Sigmoid colon (tissue), 7 donors: ENCODE data around the gene OPCML. TPM values are rescaled to one million over a fixed set of nuclear protein-coding genes. Genes with fewer than 3 reads are reported as not detected.

Source experiments
- DNase-seq: peaks from one replicate; pipeline ENCODE4 v3.0.0-alpha.2; 2019
- H3K27ac ChIP-seq, 4 donors: fragments of 200-600 bp; sonication (generic); one replicate each; pipeline ENCODE4 v1.5.1; 2016 to 2019; ENCODE audit warnings: mild to moderate bottlenecking in 1 of 4
- H3K27me3 ChIP-seq, 3 donors: fragments of 200-600 bp; sonication (generic); one replicate each; pipeline ENCODE4 v1.5.1; 2019; ENCODE audit warnings: mild to moderate bottlenecking in 1 of 3
- H3K36me3 ChIP-seq, 4 donors: fragments of 200-600 bp; sonication (generic); one replicate each; pipeline ENCODE4 v1.5.1; 2016 to 2019
- H3K4me1 ChIP-seq, 4 donors: fragments of 200-600 bp; sonication (generic); one replicate each; pipeline ENCODE4 v1.5.1; 2017 to 2019
- H3K4me3 ChIP-seq, 4 donors: fragments of 200-600 bp; sonication (generic); one replicate each; pipeline ENCODE4 v1.5.1; 2017 to 2019; ENCODE audit warnings: mild to moderate bottlenecking in 2 of 4, moderate library complexity in 1 of 4
- H3K9me3 ChIP-seq, 4 donors: fragments of 200-600 bp in 3 of 4; sonication (generic) in 3 of 4; one replicate each; pipeline versions ENCODE4 v1.5.1 to v1.6.1; 2013 to 2019
- EP300 ChIP-seq, 4 donors: sonication (generic); formaldehyde crosslinking; IDR thresholded peaks; one replicate each; pipeline ENCODE4 v1.6.1; 2017; ENCODE audit warnings: antibody characterized with exemption in 4 of 4
- POLR2A ChIP-seq, 2 donors: fragments of 450-650 bp; IDR thresholded peaks; one replicate each; pipeline ENCODE4 v1.6.1; 2016; ENCODE audit warnings: antibody characterized with exemption in 2 of 2, mild to moderate bottlenecking in 2 of 2, moderate library complexity in 2 of 2
- POLR2AphosphoS5 ChIP-seq, 4 donors: sonication (generic); formaldehyde crosslinking; IDR thresholded peaks; one replicate each; pipeline ENCODE4 v1.6.1; 2017; ENCODE audit warnings: antibody characterized with exemption in 4 of 4
- WGBS, 2 donors: extraction: QIAGEN DNeasy Blood & Tissue Kit; methylation state at CpG; one replicate each; pipeline ENCODE4 v1.1.7; 2013; 5-methylcytosine and 5-hydroxymethylcytosine counted together
- intact Hi-C: fragments of 100-400 bp; cut with DNase I; formaldehyde crosslinking; loops from one replicate; pipeline ENCODE4 v1.15.1; 2023
- polyA plus RNA-seq, 3 donors: library from polyadenylated mRNA; stranded (reverse); fragments of 200-250 nt; gene quantifications; one replicate each; pipeline ENCODE4 v1.2.3, GENCODE V29; 2013
- total RNA-seq, 4 donors: library from RNA; depleted of rRNA; stranded (reverse); fragments of >200 nt; gene quantifications; one replicate each; pipeline ENCODE4 v1.1.0, GENCODE V29; 2016
- TF ChIP-seq, protein P1 (sequence below), 4 experiments: fragments of 450-650 bp in 3 of 4; fragments of 200-600 bp in 1 of 4; IDR thresholded peaks; one replicate each; pipeline ENCODE4 v1.5.1; 2016 to 2019; ENCODE audit warnings: antibody characterized with exemption in 4 of 4, mild to moderate bottlenecking in 3 of 4, moderate library complexity in 2 of 4
- donor health status: healthy with polysubstance abuse.
- donor health status: Bipolar disorder and iron deficiency.
- donor health status: healthy.

Gene OPCML
- total and polyA plus RNA-seq, 7 donors, result under 0.01 to 0.14 (median 0.03) TPM; not detected in 4

DNA sequence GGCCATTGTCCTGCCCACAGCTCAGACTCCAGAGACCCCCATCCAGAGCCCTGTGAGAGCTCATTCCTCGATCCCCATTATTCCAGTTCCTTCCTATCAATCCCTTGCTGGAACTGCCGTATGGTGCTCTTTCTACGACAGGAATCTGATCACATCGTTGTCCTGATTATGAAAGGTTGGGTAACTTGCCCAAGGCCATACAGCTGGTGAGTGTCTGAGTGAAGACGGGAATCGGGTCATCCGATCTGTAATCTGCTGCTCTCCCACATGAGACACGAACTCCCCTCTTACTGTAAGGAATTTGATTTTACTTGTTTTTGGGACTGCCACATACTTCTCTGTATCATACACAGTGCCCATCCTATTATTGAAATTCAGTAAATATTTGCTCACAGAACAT lies 149.1 kb downstream of the OPCML start:
- Histone ChIP-seq H3K36me3 (no peaks in the 10 kb centered on the region), H3K27ac (no peak overlapping the region), H3K27me3 (peaks cover 0 to 4% (median 0%) of the 10 kb centered on the region in 3 donors), H3K4me3 (no peak overlapping the region), H3K9me3 (no peaks in the 10 kb centered on the region), H3K4me1 (peaks cover 0 to 20% (median 12%) of the 10 kb centered on the region in 4 donors)
- intact Hi-C loops, result loop anchor here (2.0 kb wide), 1 partner anchor 90 kb away; no protein-coding TSS in a partner anchor
- no peak for DNase-seq
- 54 to 65% methylated on average over 8 of the region's 8 CpGs for WGBS, 2 donors
- TF ChIP-seq, protein P1, sequence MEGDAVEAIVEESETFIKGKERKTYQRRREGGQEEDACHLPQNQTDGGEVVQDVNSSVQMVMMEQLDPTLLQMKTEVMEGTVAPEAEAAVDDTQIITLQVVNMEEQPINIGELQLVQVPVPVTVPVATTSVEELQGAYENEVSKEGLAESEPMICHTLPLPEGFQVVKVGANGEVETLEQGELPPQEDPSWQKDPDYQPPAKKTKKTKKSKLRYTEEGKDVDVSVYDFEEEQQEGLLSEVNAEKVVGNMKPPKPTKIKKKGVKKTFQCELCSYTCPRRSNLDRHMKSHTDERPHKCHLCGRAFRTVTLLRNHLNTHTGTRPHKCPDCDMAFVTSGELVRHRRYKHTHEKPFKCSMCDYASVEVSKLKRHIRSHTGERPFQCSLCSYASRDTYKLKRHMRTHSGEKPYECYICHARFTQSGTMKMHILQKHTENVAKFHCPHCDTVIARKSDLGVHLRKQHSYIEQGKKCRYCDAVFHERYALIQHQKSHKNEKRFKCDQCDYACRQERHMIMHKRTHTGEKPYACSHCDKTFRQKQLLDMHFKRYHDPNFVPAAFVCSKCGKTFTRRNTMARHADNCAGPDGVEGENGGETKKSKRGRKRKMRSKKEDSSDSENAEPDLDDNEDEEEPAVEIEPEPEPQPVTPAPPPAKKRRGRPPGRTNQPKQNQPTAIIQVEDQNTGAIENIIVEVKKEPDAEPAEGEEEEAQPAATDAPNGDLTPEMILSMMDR (IDR thresholded peaks at IDR 0.05), result no peak
- TF ChIP-seq POLR2A (IDR thresholded peaks at IDR 0.05), result no peak
- TF ChIP-seq POLR2AphosphoS5 (IDR thresholded peaks at IDR 0.05), result no peak
- TF ChIP-seq EP300 (IDR thresholded peaks at IDR 0.05), result no peak

DNA sequence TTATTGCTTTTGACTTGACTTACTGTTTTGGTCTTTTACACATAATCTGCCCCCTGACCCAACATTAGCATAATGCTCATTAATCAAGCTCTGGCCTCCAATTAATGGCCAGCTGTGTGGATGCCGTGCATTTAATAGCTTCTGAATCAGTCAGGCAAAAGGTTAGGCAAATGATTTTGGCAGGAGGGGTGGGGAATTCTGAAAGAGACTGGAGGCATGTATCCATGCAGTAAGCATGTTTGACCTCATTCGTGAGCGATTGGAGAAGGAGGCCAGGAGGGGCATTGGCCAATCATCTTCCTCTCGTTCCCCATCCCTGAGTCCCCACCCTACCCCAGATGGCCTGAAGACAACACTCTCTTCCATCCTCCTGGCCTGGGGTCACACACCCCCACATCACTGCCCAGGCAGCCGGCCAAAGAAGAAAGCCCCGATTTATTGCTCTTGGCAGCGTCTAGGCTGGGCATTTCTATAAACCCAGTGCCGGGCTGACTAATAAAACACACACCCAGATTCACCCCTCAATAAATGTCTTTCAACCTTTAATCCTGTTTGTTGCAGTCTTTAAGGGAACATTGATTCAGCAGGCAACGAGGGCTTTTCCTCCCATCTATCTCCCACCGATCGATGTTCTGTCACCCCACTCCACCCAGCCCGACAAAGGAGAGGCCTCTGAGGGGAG lies 150.0 kb downstream of the OPCML start:
- H3K27ac ChIP-seq, result no peak overlapping the region
- WGBS, 2 donors, result 17 to 58% methylated on average over 12 of the region's 12 CpGs
- peaks cover 0 to 20% (median 12%) of the 10 kb centered on the region in 4 donors for H3K4me1 ChIP-seq
- no peak for DNase-seq
- no peaks in the 10 kb centered on the region for H3K9me3 ChIP-seq
- no peaks in the 10 kb centered on the region for H3K36me3 ChIP-seq
- intact Hi-C loops, result loop anchor here (2.0 kb wide), 1 partner anchor 89 kb away; no protein-coding TSS in a partner anchor
- H3K27me3 ChIP-seq, result peaks cover 0 to 4% (median 0%) of the 10 kb centered on the region in 3 donors
- TF ChIP-seq, protein P1 (IDR thresholded peaks at IDR 0.05), result no peak
- TF ChIP-seq POLR2AphosphoS5 (IDR thresholded peaks at IDR 0.05) (no peak), POLR2A (IDR thresholded peaks at IDR 0.05) (no peak), EP300 (IDR thresholded peaks at IDR 0.05) (no peak)
- H3K4me3 ChIP-seq, result no peak overlapping the region

DNA sequence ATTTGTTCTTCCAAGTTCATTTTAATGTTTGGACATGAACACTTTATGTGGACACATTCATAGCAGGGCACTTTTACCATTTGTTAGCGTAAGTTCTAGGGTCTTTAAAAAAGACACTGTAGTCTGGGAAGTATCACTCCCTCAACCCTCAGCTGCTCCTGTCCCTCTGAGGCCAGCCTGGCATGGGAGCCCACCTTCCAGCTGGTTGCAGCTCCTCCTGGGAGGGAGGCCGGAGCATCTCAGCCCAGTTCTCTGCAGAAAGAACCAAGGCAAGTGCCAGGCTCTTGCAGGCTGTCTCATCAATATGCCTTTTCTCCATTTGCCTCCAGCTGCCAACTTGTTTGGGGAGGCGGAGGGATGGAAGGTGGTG lies 150.6 kb downstream of the OPCML start:
- intact Hi-C loops, result loop anchor here (2.0 kb wide), 1 partner anchor 89 kb away; no protein-coding TSS in a partner anchor
- peaks cover 0 to 4% (median 0%) of the 10 kb centered on the region in 3 donors for H3K27me3 ChIP-seq
- no peak overlapping the region for H3K27ac ChIP-seq
- H3K4me3 ChIP-seq, result no peak overlapping the region
- DNase-seq, result no peak
- no peaks in the 10 kb centered on the region for H3K9me3 ChIP-seq
- H3K36me3 ChIP-seq, result no peaks in the 10 kb centered on the region
- WGBS, 2 donors, result 72 to 82% methylated on average over 3 of the region's 3 CpGs
- TF ChIP-seq, protein P1 (IDR thresholded peaks at IDR 0.05), result no peak
- TF ChIP-seq POLR2A (IDR thresholded peaks at IDR 0.05), result no peak
- no peak for TF ChIP-seq POLR2AphosphoS5 (IDR thresholded peaks at IDR 0.05)
- no peak for TF ChIP-seq EP300 (IDR thresholded peaks at IDR 0.05)
- H3K4me1 ChIP-seq, result peaks cover 0 to 20% (median 12%) of the 10 kb centered on the region in 4 donors

- DNase-seq, result no peak
- no peaks in the 10 kb centered on the region for H3K27me3 ChIP-seq
- intact Hi-C loops, result no loop called here
- no peaks in the 10 kb centered on the region for H3K9me3 ChIP-seq
- no peak overlapping the region for H3K4me3 ChIP-seq
- H3K36me3 ChIP-seq, result no peaks in the 10 kb centered on the region
- WGBS, 2 donors, result 23 to 35% methylated on average over 8 of the region's 8 CpGs
- no peaks in the 10 kb centered on the region for H3K4me1 ChIP-seq
- no peak overlapping the region for H3K27ac ChIP-seq
- TF ChIP-seq EP300 (IDR thresholded peaks at IDR 0.05) (no peak), POLR2A (IDR thresholded peaks at IDR 0.05) (no peak), POLR2AphosphoS5 (IDR thresholded peaks at IDR 0.05) (no peak)
- TF ChIP-seq, protein P1 (IDR thresholded peaks at IDR 0.05), result no peak
Measured at GRCh38 chr11:133366147-133366546, 166.2 kb downstream of the OPCML start.
